Measurements from ENCODE around the gene HYAL3.

Gene HYAL3

DNA sequence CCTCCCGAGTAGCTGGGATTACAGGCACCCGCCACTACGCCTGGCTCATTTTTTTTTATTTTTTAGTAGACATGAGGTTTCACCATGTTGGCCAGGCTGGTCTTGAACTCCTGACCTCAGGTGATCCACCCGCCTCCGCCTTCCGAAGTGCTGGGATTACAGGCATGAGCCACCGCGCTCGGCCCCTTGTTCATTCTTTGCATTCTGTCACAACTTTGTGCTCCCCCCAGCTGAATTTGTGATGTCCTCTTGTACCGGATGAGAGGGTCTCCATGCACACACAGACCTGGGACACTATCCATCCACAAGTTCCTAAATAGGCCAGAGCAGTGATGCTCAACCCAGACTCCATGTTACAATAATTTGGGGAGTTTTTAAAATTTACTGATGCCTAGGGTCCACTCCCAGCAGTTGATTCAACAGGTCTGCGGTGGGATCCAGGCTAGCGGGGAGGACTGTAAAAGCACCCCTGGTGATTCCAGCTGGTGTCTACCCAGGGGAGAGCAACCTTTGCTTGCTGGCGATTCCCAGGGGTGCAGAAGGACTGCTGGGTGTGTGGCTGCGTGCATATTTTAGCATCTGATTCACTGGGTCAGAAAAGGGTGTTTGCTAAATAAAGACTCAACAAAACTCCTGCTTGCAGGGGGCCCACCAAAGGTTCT, 40.4 kb upstream of the HYAL3 start:
- Histone ChIP-seq H3K4me2 (ENCODE audit: low read depth, low read length, poor library complexity, severe bottlenecking) (no peak overlapping the region), H2AFZ (ENCODE audit: low read depth, low read length, severe bottlenecking) (no peak overlapping the region), H3K4me3 (ENCODE audit: insufficient read depth, low read length, poor library complexity, severe bottlenecking) (no peak overlapping the region), H3K27ac (ENCODE audit: low read depth, low read length) (no peak overlapping the region), H4K20me1 (ENCODE audit: low read depth, low read length) (no peaks in the 10 kb centered on the region; the same call in 1 of the 2 replicates), H3K9ac (ENCODE audit: low read length) (no peak overlapping the region), H3K9me3 (ENCODE audit: insufficient read depth, low read length) (no peaks in the 10 kb centered on the region), H3F3A (ENCODE audit: insufficient read depth) (peaks cover 12% of the 10 kb centered on the region; the same call in 1 of the 2 replicates), H3K79me2 (ENCODE audit: insufficient read depth, low read length) (peaks cover 25% of the 10 kb centered on the region), H3K9me2 (replicated peaks; ENCODE audit: insufficient read depth, low read length) (no peaks in the 10 kb centered on the region), H3K27me3 (ENCODE audit: low read length) (no peaks in the 10 kb centered on the region), H3K36me3 (ENCODE audit: low read length) (no peaks in the 10 kb centered on the region)
- TF ChIP-seq, protein P1, sequence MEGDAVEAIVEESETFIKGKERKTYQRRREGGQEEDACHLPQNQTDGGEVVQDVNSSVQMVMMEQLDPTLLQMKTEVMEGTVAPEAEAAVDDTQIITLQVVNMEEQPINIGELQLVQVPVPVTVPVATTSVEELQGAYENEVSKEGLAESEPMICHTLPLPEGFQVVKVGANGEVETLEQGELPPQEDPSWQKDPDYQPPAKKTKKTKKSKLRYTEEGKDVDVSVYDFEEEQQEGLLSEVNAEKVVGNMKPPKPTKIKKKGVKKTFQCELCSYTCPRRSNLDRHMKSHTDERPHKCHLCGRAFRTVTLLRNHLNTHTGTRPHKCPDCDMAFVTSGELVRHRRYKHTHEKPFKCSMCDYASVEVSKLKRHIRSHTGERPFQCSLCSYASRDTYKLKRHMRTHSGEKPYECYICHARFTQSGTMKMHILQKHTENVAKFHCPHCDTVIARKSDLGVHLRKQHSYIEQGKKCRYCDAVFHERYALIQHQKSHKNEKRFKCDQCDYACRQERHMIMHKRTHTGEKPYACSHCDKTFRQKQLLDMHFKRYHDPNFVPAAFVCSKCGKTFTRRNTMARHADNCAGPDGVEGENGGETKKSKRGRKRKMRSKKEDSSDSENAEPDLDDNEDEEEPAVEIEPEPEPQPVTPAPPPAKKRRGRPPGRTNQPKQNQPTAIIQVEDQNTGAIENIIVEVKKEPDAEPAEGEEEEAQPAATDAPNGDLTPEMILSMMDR (IDR thresholded peaks at IDR 0.05; ENCODE audit: insufficient read depth, low read length, poor library complexity, severe bottlenecking): no peak
- TF ChIP-seq EZH2phosphoT487 (conservative IDR thresholded peaks at IDR 0.05; ENCODE audit: low read length): no peak

DNA sequence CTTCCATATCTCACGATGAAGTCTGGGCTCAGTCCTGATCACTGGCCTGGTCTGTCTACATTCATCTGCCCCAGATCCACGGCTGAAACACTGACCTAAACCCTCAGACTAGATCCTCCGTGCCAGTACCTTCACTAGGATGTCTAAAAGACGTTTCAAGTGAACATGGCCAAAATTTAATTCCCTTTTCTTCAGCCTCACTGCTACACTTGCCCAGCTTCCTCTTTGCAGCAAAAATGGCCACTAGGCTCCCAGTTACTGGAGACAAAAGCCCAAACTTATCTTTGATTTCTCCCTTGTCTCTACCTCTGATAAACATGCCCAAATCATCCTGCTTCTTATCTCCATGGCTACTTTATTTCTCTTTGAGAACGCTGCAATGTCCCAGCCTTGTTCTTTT, 39.8 kb upstream of the HYAL3 start:
- Histone ChIP-seq H3K36me3 (ENCODE audit: low read length) (no peaks in the 10 kb centered on the region), H3K9me2 (replicated peaks; ENCODE audit: insufficient read depth, low read length) (no peaks in the 10 kb centered on the region), H3K27me3 (ENCODE audit: low read length) (no peaks in the 10 kb centered on the region), H3K79me2 (ENCODE audit: insufficient read depth, low read length) (peaks cover 32% of the 10 kb centered on the region), H2AFZ (ENCODE audit: low read depth, low read length, severe bottlenecking) (no peak overlapping the region), H3F3A (ENCODE audit: insufficient read depth) (peaks cover 12% of the 10 kb centered on the region; the same call in 1 of the 2 replicates), H3K4me2 (ENCODE audit: low read depth, low read length, poor library complexity, severe bottlenecking) (peak overlapping the region; percentile 81), H3K4me3 (ENCODE audit: insufficient read depth, low read length, poor library complexity, severe bottlenecking) (no peak overlapping the region), H3K27ac (ENCODE audit: low read depth, low read length) (no peak overlapping the region), H3K9ac (ENCODE audit: low read length) (peak overlapping the region; percentile 88; the same call in 1 of the 2 replicates), H4K20me1 (ENCODE audit: low read depth, low read length) (no peaks in the 10 kb centered on the region; the same call in 1 of the 2 replicates), H3K9me3 (ENCODE audit: insufficient read depth, low read length) (no peaks in the 10 kb centered on the region)
- no peak for TF ChIP-seq EZH2phosphoT487 (conservative IDR thresholded peaks at IDR 0.05; ENCODE audit: low read length)
- TF ChIP-seq, protein P1 (IDR thresholded peaks at IDR 0.05; ENCODE audit: insufficient read depth, low read length, poor library complexity, severe bottlenecking): no peak

DNA sequence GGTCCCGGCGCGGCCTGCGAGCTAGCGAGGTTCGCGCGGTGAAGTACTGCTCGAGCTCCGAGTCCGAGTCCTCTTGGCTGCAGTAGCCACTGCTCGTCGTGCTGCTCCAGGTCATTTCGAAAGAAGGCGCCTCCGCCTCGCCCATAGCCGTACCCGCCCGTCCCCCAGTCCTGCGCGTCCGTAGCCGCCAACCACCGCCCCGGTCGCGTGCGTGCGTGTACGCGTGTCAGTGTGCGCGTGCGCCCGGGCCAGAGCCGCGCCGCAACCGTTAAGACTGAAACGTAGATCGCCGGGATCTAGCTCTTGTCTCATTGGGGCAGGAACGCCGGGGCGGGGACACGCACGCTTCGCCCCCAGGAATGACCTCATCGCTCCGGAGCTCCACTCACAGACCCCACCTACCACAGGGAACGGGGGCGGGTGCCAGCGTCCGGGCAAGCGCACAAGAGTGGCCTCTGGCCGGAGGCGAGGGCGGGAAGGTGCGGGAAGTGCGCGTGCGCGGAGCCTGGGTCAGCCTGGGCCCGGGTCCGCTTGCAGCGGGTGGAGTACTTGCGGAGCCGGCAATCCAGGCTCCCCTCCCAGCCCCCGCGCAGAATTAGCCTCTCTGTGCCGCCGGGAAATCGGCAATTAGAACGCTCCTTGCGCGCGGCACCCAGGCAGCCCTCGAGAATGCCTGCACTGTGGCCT, 38.1 kb upstream of the HYAL3 start:
- no peaks in the 10 kb centered on the region for H3K27me3 ChIP-seq (ENCODE audit: low read length)
- H3K4me3 ChIP-seq (ENCODE audit: insufficient read depth, low read length, poor library complexity, severe bottlenecking): peak overlapping the region; percentile 88
- peaks cover 42% of the 10 kb centered on the region for H3K79me2 ChIP-seq (ENCODE audit: insufficient read depth, low read length)
- peak overlapping the region; percentile 77 for H3K27ac ChIP-seq (ENCODE audit: low read depth, low read length)
- no peaks in the 10 kb centered on the region; the same call in 1 of the 2 replicates for H4K20me1 ChIP-seq (ENCODE audit: low read depth, low read length)
- H3K9ac ChIP-seq (ENCODE audit: low read length): peak overlapping the region; percentile 88
- H3F3A ChIP-seq (ENCODE audit: insufficient read depth): peaks cover 12% of the 10 kb centered on the region; the same call in 1 of the 2 replicates
- peak overlapping the region; percentile 81 for H3K4me2 ChIP-seq (ENCODE audit: low read depth, low read length, poor library complexity, severe bottlenecking)
- no peaks in the 10 kb centered on the region for H3K36me3 ChIP-seq (ENCODE audit: low read length)
- H3K9me3 ChIP-seq (ENCODE audit: insufficient read depth, low read length): no peaks in the 10 kb centered on the region
- no peaks in the 10 kb centered on the region for H3K9me2 ChIP-seq (replicated peaks; ENCODE audit: insufficient read depth, low read length)
- TF ChIP-seq EZH2phosphoT487 (conservative IDR thresholded peaks at IDR 0.05; ENCODE audit: low read length): no peak
- TF ChIP-seq, protein P1 (IDR thresholded peaks at IDR 0.05; ENCODE audit: insufficient read depth, low read length, poor library complexity, severe bottlenecking): no peak
- H2AFZ ChIP-seq (ENCODE audit: low read depth, low read length, severe bottlenecking): peak overlapping the region; percentile 72
